Measurements from ENCODE around the gene MRPL53.

The MRPL53 gene

DNA sequence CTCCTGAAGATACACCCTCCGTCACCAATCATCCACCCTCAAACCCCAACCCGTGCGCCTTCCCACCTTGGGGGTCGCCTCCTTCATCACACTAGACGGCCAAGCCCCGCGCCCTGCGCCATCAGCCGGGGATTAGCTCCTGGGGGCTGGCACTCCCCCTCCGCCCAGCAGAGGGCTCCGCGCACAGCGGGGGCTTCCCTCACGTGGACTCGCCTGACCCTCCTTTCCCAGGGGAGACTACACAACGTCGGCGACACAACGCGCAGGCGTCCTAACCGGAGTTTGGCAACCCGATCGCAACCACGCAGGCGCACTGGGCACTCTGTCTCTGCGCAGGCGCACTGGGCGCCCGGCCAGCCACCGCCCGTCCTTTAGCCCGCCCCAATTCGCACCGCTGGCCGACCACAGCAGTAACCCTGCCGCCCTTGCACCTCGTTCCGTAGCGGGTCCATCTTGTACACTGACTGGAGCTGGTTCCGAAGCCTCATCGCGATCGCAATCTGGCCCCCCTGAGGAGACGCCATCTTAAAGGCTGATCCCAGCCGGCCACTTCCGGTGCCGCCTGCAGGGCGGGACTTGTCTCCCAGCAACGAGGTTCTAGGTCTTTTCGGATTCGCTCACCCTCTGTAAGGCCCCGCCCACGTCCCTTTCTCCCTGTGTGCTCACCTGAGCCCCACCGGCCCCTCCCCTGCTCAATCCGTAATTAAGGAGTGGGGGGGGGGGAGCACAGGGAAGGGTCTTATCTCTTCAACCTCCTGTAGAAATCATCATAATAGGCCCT is 34.9 kb upstream of the MRPL53 start, which contains the start of gene PCGF1:
Gene PCGF1 (minus strand): TSS at position 551 of the 781 bp plus-strand sequence. CDS start 27 bp downstream, at position 524.
- TF ChIP-seq POLR2A (IDR thresholded peaks at IDR 0.05; ENCODE audit: low read depth, low read length), result peak; percentile 56
- peak; percentile 97 for DNase-seq (ENCODE audit: insufficient read length, low spot score)
- FAIRE-seq, result peak; percentile 71

DNA sequence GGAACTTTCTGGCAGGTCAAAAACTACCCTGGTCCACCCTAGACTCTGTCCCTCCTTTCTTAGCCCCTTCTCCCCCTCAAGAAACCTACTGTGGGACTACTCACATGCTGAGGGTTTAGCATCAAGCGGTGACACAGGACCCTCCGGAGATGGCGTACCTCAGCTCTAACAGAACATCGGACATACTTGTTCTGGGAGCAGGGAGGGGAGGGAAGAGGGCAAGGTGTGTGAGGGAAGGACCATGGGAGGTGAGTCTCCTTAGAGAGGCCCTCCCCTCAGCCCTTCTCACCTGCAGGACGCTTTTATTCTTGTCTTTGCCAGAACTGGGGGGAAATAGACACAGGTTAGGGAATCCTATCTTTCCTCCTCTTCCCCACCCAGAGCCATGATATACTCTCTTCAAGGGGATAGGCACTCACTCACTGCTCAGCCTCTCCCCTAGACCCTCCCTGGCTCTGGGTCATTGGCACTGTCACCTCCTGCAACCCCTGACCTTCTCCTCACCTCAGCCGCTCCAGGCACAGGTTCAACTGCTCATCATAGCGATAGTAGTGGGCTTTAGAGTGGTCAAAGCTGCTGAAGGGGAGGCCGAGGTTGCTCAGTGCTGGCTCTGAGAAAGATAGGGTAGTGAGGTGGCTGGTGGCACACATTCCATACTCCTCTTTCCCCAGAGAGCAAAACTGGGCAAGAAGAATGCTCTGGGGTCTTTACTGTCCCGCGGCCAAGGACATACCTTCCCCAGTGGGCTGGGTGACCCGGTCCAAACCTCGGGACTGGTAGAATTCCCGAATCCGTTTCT is 33.2 kb upstream of the MRPL53 start:
- no peak for DNase-seq (ENCODE audit: insufficient read length, low spot score)
- FAIRE-seq, result no peak
- TF ChIP-seq POLR2A (IDR thresholded peaks at IDR 0.05; ENCODE audit: low read depth, low read length), result no peak

DNA sequence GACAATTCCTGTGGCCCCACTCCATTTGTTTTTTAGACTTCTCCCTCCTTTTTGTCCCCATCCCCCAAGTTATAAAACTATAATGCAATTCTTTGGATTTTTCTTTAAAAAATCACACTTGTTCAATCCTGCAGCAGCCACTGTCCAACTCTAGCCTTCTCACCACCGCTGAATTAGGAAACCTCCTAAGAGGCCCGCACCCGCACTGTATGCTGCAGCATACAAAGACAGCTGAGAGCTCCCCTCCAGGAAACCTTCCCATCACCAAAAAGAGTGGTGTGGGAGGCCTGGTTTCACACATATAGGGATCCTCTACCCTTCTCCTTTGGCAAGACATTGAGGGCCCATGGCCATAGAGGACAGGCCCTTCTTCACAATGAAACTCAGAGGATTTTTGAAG is 32.1 kb upstream of the MRPL53 start:
- no peak for FAIRE-seq
- TF ChIP-seq POLR2A (IDR thresholded peaks at IDR 0.05; ENCODE audit: low read depth, low read length), result no peak
- no peak for DNase-seq (ENCODE audit: insufficient read length, low spot score)

DNA sequence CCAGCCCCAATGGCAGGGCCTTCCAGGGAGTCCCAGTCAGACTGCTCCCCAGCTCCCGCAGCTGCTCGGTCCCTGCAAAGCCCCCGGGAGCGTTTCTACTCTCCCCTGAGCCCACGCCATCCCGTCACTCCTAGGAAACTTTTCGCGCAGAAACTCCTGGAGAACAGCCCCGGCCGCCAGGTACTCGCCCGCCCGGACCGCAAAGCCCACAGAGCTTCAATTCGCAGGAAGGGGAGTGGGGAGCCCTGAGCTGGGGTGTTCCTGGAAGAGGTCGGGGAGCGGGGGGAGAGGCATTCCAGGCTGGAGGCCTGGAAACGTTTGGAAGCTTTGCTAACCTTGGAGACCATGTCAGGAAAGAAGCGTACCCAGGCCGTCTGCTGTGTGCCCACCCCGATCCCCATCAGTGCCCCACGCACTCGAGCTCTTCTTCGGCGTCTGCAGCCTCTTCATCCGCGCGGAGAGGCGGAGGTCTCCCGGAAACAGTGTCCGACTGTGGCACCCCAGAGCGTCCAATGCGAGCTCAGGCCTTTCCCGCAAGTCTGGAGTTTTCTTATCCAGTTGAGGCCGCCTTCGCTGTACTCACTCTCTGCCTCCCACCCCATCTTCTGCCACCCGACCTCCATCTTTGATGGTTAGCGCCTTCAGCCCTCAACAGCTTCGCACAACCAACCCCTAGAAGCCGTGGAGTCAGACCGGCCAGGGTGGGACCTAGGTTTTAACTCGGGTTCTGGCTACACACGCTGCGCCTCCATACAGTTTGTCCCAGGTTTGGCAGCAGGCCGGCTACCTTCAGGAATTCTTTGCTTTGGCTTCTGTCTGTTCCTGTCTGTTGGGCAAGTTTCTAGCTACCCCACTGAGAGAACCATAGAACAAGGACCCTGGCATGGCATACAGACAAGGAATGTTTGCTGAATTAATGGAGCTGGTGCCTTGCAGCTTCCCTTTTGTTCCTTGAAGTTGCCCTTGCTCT is 31.3 kb upstream of the MRPL53 start:
- no peak for FAIRE-seq
- no peak for TF ChIP-seq POLR2A (IDR thresholded peaks at IDR 0.05; ENCODE audit: low read depth, low read length)
- DNase-seq (ENCODE audit: insufficient read length, low spot score), result no peak

DNA sequence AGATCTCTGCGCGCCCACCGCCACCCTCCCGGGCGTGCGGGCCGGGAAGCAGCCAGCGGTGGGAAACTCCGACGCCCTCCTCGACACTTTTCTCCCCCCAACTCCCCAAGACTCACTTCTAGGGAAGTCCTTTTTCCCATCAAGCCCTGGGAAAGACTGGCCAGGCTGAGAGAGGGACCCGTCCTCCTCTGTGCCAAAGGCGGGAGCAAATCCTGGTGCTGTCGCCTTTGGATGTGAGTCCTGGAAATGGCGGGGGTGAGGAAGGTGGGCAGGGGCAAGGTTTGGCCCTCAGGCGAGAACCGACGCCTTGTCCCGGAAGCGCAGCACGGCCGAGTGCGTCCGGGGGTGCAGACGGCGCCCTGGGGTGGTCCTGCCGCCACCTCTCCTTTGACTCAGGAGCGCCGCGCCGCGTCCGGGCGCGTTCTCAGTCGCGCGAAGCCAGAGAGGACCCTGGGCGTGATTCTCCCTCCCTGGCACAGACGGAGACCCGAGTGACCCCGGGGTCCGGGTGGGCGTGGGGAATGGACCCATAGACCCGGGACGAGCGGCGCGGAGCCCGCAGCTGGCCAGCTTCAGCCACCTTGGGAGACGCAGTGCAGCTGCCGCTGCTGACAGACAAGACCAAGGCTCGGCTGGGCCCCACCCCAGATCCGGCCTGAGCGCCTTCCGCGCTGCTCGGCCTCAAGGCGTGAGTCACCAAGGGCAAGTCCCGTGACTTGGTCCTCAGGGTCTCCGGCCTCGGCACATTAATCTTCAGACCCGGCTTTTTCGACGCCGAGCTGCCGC is 30.4 kb upstream of the MRPL53 start:
- DNase-seq (ENCODE audit: insufficient read length, low spot score), result no peak
- no peak for FAIRE-seq
- peak; percentile 40; the same call in 1 of the 2 replicates for TF ChIP-seq POLR2A (IDR thresholded peaks at IDR 0.05; ENCODE audit: low read depth, low read length)

DNA sequence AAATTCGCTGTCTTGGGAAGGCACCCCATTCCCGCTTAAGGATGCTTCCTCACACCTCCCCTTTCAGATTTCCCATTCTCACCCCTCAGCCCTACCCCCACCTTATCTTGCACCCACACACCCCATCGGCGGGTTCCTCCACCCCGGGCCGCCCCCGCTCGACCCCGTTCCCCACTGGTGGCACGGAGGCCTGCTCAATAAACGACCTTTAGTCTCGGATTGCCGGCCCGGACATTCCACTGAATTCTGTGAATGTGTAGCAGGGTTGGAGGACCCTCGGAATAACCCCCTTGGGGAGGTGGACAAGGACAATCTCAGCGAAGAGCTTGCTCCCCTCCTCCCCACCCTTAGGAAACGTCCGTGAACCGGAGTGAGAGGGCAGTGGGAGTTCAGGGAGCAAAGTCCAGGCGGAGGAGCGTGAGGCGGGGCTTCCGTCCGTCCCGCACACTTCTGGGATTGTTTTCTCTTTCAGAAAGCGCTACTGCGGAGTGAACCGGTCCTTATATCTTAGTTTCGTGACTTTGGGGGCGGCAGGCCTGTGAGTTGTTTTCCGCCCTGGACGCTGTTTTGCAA is 29.8 kb upstream of the MRPL53 start:
- TF ChIP-seq POLR2A (IDR thresholded peaks at IDR 0.05; ENCODE audit: low read depth, low read length), result no peak
- no peak for DNase-seq (ENCODE audit: insufficient read length, low spot score)
- FAIRE-seq, result no peak

DNA sequence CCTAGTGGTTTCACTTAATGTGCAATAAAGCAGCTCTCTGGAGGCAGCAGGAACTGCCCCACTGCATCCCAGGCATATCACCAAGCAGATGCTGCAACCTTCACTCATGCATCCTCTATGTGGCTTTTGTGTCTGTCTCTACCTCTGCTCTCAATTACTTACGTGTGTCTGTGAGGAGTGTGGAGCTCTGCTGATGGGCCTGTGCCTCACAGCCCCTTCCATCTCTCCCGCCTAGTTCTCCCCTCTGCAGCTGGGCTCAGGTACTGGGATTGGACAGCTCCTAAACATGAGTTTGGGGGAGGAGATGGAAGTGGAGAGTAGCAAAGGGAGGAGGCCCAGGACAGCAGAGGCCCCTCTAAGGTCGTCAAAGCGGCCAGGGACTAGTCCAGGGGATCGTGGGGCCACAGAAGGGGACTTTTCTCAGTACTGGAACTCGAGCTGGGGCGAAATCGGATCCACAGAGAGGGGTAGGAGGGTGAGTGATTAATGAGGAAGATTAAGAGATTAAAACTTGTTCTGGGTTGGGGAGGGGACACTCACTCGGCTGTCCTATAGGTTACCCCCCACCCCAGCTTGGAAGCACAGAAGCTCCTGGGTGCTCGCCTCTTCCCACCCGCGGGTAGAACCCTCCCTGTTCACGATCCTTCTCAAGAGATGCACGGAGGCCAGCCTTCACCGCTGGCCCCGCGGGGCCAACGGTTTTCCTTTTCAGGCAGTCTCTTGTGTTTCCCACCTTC is 29.0 kb upstream of the MRPL53 start:
- FAIRE-seq (no peak), DNase-seq (ENCODE audit: insufficient read length, low spot score) (no peak)
- no peak for TF ChIP-seq POLR2A (IDR thresholded peaks at IDR 0.05; ENCODE audit: low read depth, low read length)

DNA sequence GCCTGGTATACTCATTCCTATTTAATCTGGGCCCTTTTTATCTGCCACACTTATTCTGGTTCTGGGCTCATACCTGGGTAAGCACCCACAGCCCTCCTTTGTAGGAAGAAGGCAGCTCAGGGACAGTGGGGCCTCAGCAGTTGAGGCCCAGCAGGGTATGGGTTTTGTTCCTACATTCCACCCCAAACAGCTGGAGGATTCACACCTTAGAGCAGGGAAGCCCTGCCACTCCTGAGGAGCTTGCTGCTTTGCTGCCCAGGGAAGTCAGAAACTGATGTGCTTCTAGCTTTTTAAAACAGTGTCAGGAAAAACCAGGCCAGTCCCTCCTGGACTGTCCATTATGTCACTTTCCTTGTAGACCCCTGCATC is 28.1 kb upstream of the MRPL53 start:
- DNase-seq (ENCODE audit: insufficient read length, low spot score), result no peak
- TF ChIP-seq POLR2A (IDR thresholded peaks at IDR 0.05; ENCODE audit: low read depth, low read length), result no peak
- FAIRE-seq, result no peak

DNA sequence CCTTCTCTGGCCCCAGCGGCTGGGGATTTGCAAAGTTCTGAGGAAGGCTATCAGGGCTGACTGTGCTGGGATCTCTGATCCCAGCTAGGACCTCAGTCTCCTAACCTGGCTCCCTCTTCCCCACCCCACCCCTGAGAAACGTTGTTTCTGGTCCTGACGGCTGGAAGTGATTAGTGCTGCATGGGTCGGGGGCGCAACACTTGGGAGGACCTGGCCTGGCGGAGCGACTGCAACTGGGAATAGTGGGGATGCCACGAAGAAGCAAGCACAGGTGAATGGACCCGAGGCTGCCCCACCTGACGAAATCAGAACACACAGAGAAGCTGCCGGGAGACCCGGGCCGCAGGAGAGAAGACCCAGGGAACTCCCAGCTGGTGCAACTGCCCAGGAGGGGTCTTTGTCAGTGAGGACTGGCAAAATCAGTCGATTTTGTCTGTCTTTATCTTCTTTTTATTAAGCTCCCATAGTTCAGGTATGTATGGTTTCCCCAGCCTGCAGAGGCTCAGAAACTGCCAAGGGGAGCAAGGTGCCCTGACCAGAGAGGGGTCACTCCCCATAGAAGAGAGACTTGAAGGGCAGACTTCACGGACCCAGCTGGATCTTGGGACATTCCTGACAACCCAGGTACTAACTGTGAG is 27.6 kb upstream of the MRPL53 start:
- DNase-seq (ENCODE audit: insufficient read length, low spot score) (no peak), FAIRE-seq (no peak)
- no peak for TF ChIP-seq POLR2A (IDR thresholded peaks at IDR 0.05; ENCODE audit: low read depth, low read length)

DNA sequence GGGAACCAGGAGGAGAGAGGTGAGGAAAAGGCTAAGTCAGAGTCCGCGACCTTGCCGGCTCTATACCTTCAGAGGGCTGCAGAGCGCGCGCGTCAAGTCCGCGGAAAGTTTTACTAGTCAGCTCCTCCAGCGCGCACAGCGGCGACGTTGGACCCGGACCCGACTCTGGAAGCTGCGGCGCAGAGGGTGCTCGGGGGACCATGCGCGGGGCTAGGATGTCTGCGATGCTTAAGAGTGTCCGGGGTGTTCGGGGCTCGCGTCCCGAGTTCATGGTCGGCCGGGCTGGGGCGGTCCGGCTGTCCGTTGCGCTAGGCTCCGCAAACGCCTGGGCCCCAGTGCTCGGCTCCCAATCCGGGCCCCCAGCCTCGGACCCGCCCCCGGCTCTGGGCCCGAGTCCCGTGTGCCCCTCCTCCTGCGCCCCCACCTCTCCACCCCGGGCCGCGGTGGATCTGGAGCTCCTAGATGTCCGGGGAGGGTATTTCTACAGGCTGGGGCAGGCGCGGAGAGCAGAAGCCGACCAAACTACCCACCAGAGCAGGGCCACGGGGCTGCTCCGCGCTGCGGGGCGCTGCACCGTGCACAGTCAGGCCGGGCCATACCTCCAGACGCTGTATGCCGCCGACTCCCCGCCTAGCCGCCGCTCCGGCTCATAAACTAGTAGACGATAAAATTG is 26.9 kb upstream of the MRPL53 start, which contains the start of gene LBX2:
Gene LBX2 (minus strand): TSS at position 337 of the 673 bp plus-strand sequence. CDS start 66 bp downstream, at position 271.
- FAIRE-seq, result no peak
- DNase-seq (ENCODE audit: insufficient read length, low spot score), result no peak
- no peak for TF ChIP-seq POLR2A (IDR thresholded peaks at IDR 0.05; ENCODE audit: low read depth, low read length)
